ENCODE data around the gene SPIB.

The SPIB gene

DNA sequence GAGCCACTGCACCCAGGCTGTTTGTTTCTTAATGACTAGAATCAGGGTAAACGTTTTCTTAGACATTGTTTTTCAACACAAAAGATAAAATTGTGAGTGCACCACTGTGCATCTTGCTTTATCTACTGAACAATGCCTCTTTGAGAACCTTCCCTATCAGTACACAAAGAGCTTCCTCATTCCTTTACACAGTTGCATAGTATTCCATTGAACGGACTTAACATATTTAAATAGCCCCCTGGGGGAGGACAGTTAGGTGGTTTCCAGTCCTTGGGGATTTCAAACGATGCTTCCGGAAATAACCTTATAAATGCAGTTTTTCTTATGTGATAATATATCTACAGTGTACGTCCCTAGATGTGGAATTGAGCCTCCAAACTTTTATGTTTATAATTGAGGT, 26.0 kb upstream of the SPIB start:
- DNase-seq, result no peak

DNA sequence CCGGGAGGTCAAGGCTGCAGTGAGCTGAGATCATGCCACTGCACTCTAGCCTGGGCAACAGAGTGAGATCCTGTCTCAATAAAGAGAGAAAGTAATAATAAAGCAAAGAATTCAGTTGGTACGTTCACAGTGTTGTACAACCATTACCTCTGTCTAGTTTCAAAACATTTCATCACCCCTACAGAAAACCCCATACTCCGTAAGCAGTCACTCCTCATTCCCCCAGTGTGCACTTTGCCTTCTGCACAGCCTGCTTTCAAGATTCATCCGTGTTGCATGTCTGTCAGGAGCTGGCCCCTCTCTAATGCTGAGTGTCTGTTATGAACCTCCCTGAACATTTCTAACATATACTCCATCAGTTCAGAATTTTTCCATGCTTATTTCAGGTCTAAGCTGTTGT, 25.1 kb upstream of the SPIB start:
- DNase-seq, result no peak

DNA sequence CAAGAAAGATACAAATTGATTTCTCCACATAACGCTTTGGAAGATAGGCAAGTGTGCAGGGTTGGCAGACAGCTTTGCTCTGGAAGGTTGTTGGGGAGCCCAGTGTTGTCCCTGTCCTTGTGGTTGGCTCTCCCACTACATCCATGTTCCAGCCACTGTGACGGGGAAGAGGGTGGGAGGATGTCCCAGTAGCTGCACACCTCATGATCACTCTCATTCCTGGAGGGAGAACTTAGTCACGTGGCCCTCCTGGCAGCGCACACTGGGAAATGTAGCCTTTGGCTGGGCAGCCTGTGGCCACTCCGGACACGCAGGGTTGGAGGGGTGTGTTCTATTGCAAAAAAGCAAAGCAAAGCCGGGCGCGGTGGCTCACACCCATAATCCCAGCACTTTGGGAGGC, 24.7 kb upstream of the SPIB start:
- no peak for DNase-seq

- DNase-seq, result no peak
Observed at GRCh38 chr19:50398675-50399367, 19.9 kb upstream of the SPIB start.

GRCh38 chr19:50399368-50399745, 19.4 kb upstream of the SPIB start:
- DNase-seq, result no peak

DNA sequence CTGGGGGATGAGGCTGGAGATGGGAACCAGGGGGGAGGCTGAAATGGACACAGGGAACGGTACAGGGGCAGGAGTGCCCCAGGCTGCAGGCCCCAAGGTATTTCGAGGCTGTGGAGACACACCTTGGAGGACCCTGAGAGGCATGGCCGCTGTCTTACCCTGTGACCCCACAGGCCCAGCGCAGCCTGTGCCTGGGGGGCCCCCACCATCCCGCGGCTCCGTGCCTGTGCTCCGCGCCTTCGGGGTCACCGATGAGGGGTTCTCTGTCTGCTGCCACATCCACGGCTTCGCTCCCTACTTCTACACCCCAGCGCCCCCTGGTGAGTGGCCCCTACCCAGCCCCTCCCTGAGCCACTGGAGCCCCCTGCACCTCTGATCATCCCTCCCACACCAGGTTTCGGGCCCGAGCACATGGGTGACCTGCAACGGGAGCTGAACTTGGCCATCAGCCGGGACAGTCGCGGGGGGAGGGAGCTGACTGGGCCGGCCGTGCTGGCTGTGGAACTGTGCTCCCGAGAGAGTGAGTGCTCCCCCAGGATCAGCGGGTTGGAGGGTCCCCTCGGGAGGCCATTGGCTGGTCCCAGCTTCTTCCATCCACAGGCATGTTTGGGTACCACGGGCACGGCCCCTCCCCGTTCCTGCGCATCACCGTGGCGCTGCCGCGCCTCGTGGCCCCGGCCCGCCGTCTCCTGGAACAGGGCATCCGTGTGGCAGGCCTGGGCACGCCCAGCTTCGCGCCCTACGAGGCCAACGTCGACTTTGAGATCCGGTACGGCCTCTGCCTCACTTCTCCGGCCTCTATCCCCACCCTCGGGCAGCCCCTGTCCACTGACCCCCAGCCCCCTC, 16.9 kb upstream of the SPIB start:
- no peak for DNase-seq

DNA sequence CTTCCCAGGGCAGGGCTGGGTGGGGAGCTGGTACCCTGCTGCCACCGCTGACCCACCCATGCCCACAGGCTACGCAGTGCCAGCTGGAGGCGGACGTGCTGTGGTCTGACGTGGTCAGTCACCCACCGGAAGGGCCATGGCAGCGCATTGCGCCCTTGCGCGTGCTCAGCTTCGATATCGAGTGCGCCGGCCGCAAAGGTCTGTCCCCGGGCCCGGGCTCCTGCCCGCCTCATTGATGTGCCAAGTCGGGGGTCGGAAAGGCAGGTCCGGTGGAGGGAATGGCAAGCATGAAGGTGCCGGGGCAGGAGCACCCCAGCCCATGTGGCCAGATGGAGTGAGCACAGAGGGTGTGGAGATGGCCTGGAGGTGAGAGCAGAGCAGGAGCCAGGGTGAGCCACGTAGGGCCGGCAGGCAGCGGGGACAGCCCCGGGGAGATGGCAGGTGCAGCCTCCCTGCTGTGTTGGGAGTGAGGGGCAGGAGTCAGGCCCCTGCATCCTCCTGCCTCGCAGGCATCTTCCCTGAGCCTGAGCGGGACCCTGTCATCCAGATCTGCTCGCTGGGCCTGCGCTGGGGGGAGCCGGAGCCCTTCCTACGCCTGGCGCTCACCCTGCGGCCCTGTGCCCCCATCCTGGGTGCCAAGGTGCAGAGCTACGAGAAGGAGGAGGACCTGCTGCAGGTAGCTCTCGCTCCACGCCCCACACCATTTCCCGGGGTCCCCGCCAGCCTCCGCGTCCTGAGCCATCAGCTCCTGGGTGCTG, 16.0 kb upstream of the SPIB start:
- no peak for DNase-seq

DNA sequence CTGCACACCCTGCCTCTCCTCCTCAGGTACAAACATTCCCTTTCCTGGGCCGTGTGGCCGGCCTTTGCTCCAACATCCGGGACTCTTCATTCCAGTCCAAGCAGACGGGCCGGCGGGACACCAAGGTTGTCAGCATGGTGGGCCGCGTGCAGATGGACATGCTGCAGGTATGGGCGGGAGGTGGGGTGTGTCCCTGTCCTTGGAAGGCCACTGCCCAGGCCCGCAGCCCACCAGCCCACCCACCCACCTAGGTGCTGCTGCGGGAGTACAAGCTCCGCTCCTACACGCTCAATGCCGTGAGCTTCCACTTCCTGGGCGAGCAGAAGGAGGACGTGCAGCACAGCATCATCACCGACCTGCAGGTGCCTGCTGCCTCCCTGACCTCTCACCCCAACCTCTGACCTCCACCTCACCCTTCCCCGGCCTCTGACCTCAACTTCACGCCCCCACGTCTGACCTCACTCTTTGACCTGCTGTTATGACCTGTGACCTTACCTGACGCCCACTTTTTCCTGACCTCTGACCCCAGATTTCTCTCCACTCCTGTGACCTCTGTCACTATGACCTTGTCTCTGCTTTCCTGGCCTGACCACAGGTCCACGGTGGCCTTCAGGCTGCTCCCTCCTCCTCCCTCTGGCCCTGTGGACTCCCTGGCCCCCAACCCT, 12.4 kb upstream of the SPIB start:
- DNase-seq, result no peak

DNA sequence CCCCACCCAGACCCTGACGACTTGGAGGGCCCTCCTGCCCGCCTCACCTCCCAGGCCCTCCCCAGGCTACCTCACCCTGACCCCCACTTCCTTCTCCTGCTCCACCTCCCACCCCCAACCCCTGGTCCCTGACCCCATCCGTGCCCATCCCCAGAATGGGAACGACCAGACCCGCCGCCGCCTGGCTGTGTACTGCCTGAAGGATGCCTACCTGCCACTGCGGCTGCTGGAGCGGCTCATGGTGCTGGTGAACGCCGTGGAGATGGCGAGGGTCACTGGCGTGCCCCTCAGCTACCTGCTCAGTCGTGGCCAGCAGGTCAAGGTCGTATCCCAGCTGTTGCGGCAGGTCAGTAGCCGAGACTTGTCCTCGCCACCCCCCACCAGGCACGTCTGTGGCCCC, 11.9 kb upstream of the SPIB start:
- no peak for DNase-seq

DNA sequence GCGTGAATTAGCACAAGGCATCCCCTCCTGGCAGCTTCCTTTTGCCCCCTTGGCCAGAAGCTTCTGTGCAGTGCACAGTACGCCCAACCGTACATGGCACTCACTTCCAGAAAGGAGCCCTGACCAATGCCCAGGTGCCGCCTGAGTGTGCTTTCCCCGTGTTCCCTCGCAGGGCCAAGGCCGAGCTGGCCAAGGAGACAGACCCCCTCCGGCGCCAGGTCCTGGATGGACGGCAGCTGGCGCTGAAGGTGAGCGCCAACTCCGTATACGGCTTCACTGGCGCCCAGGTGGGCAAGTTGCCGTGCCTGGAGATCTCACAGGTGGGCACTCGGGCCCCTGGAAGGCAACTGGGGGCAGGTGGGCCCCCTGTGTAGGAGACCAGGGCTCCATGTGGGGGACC, 9.4 kb upstream of the SPIB start:
- DNase-seq, result no peak

- no peak for DNase-seq
Observed at GRCh38 chr19:50410109-50410508, 8.6 kb upstream of the SPIB start.

DNA sequence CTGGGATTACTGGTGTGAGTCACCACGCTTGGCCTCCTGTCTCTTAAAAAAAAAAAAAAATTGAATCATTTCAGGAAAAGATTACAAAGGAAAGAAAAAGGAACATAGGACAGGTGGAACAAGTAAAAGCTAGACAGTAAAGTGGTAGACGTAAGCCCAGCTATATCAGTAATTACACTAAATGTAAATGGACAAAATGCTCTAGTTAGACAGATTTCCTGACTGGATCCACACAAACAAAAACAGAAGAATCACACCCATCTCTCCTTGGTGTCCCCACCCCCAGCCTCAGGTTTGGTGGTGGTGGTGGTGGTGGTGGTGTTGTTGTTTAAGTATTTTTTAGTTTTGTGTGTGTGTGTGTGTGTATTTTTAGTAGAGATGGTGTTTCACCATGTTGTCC, 6.3 kb upstream of the SPIB start:
- no peak for DNase-seq

DNA sequence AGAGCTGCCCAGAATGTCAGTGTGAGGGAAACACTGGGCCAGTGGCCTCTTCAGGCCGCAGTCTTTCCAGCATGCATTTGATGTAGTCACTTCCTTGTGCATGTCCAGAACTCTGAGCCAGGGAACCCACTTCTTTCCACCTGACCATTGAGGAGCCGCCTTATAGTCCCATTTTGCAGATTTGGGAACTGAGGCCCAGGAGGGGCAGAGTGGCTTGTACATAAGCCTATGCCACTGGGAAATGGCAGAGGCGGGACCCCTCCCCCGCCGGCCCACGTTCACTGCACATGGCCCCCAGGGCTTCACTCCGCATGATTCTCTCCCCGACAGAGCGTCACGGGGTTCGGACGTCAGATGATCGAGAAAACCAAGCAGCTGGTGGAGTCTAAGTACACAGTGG, 5.6 kb upstream of the SPIB start:
- DNase-seq, result no peak

DNA sequence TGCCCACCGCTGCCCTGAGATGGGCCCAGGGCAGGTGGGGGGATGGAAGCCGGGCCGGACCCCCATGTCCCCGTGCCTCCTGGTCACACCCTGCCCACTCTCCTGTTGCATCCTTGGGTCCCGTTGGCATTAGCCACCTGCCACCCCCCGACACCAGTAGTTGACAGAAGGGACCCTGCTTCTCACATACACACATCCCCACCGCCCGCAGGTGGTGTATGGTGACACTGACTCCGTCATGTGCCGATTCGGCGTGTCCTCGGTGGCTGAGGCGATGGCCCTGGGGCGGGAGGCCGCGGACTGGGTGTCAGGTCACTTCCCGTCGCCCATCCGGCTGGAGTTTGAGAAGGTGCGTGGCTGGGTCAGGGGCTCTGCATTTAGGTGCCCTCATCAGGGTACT, 5.2 kb upstream of the SPIB start:
- DNase-seq, result no peak

GRCh38 chr19:50414864-50415660, 3.7 kb upstream of the SPIB start:
- no peak for DNase-seq

GRCh38 chr19:50415661-50416033, 3.1 kb upstream of the SPIB start:
- no peak for DNase-seq

DNA sequence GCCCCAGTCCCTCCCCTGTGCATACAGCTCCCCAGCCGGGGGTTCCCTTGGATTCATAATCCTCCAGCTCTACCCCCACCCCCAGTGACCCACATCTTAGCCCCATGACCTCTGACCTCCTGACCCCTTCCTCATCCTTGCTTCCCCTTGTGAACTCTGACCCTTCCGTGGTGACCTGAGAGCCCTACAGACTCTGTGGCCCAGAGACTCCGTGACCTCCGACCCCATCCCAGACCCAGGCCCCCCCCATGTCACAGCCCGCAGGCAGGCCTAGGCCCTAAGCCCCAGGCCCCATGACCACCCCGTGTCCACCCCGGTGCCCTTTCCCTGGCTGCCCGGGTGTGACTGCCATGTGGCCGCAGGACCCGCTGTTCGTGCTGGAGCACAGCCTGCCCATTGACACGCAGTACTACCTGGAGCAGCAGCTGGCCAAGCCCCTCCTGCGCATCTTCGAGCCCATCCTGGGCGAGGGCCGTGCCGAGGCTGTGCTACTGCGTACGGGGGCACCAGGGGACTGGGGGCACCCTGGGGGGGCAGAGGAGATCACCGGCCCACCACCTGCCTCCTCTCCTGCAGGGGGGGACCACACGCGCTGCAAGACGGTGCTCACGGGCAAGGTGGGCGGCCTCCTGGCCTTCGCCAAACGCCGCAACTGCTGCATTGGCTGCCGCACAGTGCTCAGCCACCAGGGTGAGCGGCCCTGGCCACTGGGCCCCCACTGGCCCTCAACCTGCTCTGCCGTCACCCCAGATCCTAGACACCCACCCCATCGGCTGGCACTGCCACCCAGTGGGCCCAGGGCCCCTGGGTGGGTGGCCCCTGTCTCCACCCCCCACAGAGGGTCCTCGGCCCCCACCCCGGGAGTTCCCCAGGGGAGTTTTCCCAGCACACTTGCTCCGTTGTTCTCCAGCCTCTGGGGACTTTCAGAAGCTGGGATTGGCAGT, 2.4 kb upstream of the SPIB start:
- DNase-seq, result no peak

- no peak for DNase-seq
Observed at GRCh38 chr19:50417111-50418081, 1.3 kb upstream of the SPIB start.

- no peak for DNase-seq
Observed at GRCh38 chr19:50419022-50419579, 363 bp downstream of the SPIB start.

DNA sequence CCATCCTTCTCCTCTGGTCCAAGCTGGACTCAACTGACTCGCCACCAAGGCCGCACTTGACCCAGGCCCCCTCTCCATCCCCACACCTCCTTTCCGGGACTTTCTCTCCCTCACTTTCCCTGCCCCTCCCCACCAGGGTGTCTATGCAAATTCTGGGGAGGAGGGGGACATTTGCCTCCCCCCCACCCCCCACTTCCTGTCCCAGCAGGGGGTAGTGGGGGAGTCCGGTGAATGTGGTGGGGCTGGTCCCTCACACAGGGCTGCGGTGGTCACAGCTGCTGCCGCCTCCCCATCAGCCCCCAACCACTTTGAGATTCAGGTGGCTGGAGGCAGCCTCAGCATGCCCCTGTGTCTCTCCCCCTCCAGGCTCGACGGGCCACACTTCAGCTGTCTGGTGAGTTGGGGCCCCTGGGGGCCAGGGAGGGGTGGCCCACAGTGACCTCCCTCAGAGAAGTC, 870 bp downstream of the SPIB start:
- DNase-seq, result no peak

Data from SW 1271 (cell line).